ENCODE results near the gene BMP10.

The BMP10 gene

DNA sequence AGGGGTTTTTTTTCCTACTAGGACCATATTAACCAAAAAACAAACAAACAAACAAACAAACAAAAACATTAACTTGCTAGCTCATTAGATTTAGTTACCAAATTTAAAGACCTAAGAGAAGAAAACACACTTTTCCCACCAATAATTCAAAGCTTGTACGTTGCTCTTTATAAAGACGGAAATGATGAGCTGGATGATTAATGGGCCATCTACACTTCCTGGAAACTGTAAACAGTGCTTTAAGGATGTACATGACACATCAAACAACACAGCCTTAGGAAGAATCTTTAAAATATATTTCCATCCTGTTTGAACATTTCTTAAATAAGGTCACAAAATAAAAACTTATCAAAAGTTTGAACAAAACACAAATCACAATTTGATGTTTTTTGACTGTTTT is 982 bp downstream of the BMP10 start:
- no peak for DNase-seq (ENCODE audit: low read depth, low spot score)
- no peak overlapping the region for H3K4me3 ChIP-seq (ENCODE audit: low read depth, low read length)
- TF ChIP-seq, protein P1, sequence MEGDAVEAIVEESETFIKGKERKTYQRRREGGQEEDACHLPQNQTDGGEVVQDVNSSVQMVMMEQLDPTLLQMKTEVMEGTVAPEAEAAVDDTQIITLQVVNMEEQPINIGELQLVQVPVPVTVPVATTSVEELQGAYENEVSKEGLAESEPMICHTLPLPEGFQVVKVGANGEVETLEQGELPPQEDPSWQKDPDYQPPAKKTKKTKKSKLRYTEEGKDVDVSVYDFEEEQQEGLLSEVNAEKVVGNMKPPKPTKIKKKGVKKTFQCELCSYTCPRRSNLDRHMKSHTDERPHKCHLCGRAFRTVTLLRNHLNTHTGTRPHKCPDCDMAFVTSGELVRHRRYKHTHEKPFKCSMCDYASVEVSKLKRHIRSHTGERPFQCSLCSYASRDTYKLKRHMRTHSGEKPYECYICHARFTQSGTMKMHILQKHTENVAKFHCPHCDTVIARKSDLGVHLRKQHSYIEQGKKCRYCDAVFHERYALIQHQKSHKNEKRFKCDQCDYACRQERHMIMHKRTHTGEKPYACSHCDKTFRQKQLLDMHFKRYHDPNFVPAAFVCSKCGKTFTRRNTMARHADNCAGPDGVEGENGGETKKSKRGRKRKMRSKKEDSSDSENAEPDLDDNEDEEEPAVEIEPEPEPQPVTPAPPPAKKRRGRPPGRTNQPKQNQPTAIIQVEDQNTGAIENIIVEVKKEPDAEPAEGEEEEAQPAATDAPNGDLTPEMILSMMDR (IDR thresholded peaks at IDR 0.05; ENCODE audit: low read depth, low read length) = no peak
- in situ Hi-C loops (cut with HindIII; ENCODE audit: low sequenced_read_pairs) = no loop called here

DNA sequence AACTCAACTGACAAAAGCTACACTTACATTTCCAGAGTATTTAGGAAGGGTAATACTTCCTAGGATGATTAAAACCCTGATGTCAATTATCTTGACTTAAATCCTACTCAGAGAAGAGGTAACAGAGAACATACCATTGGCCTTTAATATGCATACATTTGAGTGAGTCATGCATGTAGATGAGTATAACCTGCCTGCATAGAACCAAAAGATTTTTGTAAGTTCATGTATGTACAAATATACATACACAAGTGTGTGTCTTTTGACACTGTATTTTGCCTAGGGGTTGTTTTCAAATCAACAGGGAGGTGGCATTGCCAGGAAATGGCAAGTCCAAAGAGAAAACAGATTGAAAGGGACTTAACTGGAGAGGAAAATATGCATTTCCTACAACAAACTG is 6.1 kb downstream of the BMP10 start:
- in situ Hi-C loops (cut with HindIII; ENCODE audit: low sequenced_read_pairs) = no loop called here
- TF ChIP-seq, protein P1 (IDR thresholded peaks at IDR 0.05; ENCODE audit: low read depth, low read length) = no peak
- no peak overlapping the region for H3K4me3 ChIP-seq (ENCODE audit: low read depth, low read length)
- no peak for DNase-seq (ENCODE audit: low read depth, low spot score)

DNA sequence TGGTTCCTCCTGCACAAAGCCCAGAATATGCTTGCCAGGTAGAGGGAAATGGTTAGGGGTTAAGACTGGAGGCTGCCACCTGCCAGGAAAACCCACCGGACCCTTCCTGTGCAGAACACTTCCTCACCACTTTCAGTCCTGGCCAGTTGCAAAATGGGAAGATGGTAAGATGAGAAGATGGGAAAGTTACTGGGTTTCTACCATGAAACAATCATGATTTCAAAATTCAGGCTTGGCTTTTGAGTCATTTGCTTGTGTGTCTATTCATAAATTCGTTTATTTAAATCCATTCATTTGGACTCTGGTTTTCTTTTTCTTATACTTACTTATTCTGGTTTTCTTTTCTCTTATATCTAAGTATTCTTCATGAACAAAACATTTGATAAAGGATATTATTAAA is 7.2 kb downstream of the BMP10 start:
- TF ChIP-seq, protein P1 (IDR thresholded peaks at IDR 0.05; ENCODE audit: low read depth, low read length) = no peak
- DNase-seq (ENCODE audit: low read depth, low spot score) = no peak
- no peak overlapping the region for H3K4me3 ChIP-seq (ENCODE audit: low read depth, low read length)
- in situ Hi-C loops (cut with HindIII; ENCODE audit: low sequenced_read_pairs) = no loop called here

DNA sequence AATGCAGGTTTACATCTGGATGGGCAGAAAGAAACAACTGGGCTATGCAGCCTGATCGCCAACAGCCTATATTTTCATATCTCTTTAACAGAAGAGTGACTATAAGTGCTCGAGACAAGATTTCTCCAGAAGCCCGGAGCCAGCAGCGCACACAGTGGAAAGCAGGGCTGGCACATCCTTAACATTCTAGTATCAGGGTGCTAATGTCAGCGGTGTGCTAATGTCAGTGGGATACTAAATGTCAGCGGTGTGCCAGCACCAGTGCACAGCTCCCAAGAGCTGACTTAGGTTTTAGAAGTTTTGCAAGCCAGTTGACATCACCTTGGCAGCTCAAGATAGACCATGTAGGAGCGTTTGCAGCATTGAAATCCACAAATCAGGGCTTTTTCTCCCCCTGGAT is 8.3 kb downstream of the BMP10 start:
- no peak for DNase-seq (ENCODE audit: low read depth, low spot score)
- no peak overlapping the region for H3K4me3 ChIP-seq (ENCODE audit: low read depth, low read length)
- TF ChIP-seq, protein P1 (IDR thresholded peaks at IDR 0.05; ENCODE audit: low read depth, low read length) = no peak
- in situ Hi-C loops (cut with HindIII; ENCODE audit: low sequenced_read_pairs) = no loop called here

DNA sequence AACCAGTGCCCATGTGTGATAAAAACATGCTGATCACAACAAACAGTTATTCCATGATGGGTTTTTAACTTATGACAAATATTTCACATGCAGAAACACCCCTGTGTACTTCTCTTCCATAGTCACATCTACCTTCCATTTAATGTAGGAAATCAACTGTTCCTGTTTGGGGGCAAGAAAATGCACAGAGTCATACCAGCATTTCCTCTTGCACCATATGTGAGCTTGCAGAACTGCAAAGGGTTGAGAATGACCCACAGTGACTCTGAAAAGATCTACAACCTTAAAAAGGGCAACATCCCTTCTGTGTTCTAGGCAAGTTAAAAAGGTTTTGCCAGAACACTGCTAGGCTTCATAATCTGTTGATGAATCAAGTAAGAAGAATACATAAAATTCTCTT is 9.9 kb downstream of the BMP10 start:
- in situ Hi-C loops (cut with HindIII; ENCODE audit: low sequenced_read_pairs) = no loop called here
- DNase-seq (ENCODE audit: low read depth, low spot score) = no peak

DNA sequence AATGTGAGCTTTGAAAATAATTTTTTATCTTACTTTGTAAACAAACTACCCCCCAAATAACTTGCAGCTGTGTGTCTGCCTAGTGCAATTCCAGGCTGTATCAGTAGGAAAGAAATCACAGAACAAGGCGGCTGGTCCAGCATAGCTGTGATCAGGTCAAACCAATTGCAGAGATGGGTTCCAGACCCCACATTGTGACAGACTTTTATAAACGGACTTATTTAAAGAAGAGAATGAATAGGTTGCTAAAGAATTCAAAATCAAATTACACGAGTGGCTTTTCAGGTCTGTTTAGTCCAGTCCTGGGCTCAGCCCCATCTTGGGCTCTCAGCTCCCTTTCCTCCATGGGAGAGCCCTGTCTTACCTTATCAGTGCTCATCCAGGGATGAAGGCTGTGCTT is 11.1 kb downstream of the BMP10 start:
- no peak overlapping the region for H3K4me3 ChIP-seq (ENCODE audit: low read depth, low read length)
- no peak for DNase-seq (ENCODE audit: low read depth, low spot score)
- in situ Hi-C loops (cut with HindIII; ENCODE audit: low sequenced_read_pairs) = no loop called here
- TF ChIP-seq, protein P1 (IDR thresholded peaks at IDR 0.05; ENCODE audit: low read depth, low read length) = no peak

More for the DNA sequence above, 9.9 kb downstream of the BMP10 start:
- H3K4me3 ChIP-seq (ENCODE audit: low read depth, low read length) = no peak overlapping the region
- TF ChIP-seq, protein P1 (IDR thresholded peaks at IDR 0.05; ENCODE audit: low read depth, low read length) = no peak
